Psoas muscle (tissue), 8 donors: Measurements from ENCODE around the gene LSP1. TPM values are rescaled to one million over a fixed set of nuclear protein-coding genes. Genes with fewer than 3 reads are reported as not detected.

Source experiments
- ATAC-seq, 4 donors: fragments of 200-7000 bp; cut with Tn5 transposase; one replicate each; pipeline ENCODE4 v1.9.1; 2020; ENCODE audit warnings: moderate library complexity in 3 of 4, mild to moderate bottlenecking in 2 of 4
- DNase-seq, 2 donors: peaks; one replicate each; pipeline ENCODE4 v3.0.0-alpha.2; 2020
- H3K27ac ChIP-seq: fragments of 200-600 bp; one replicate; pipeline ENCODE4 v1.8.0; 2022
- H3K27me3 ChIP-seq, 3 donors: fragments of 200-600 bp in 1 of 3; one replicate each; pipeline versions ENCODE4 v1.6.1 to v1.8.0; 2013 to 2022; ENCODE audit warnings: low read length in 2 of 3, mild to moderate bottlenecking in 2 of 3, moderate library complexity in 1 of 3; ENCODE audit not compliant: insufficient read depth in 3 of 3
- H3K36me3 ChIP-seq, 2 donors: fragments of 200-600 bp in 1 of 2; one replicate each; pipeline versions ENCODE4 v1.6.1 to v1.8.0; 2013 to 2022; ENCODE audit warnings: low read depth in 1 of 2, mild to moderate bottlenecking in 1 of 2, moderate library complexity in 1 of 2; ENCODE audit not compliant: insufficient read depth in 1 of 2
- H3K4me1 ChIP-seq: fragments of 200-600 bp; one replicate; pipeline ENCODE4 v1.8.0; 2022
- H3K4me3 ChIP-seq: fragments of 200-600 bp; one replicate; pipeline ENCODE4 v1.8.0; 2022; ENCODE audit warnings: mild to moderate bottlenecking
- H3K9me3 ChIP-seq: fragments of 200-600 bp; one replicate; pipeline ENCODE4 v1.8.0; 2022
- WGBS, 3 donors: extraction: QIAGEN DNeasy Blood & Tissue Kit; methylation state at CpG; one replicate each; pipeline versions ENCODE4 v1.1.6 to v1.1.7; 2013; 5-methylcytosine and 5-hydroxymethylcytosine counted together
- intact Hi-C, 2 donors: fragments of 100-400 bp; cut with DNase I; formaldehyde crosslinking; loops; one replicate each; pipeline versions ENCODE4 v1.11.0 to v1.14.2; 2022
- polyA plus RNA-seq, 3 donors: library from polyadenylated mRNA; stranded (reverse); fragments of 200-250 nt; gene quantifications; one replicate each; pipeline ENCODE4 v1.2.3, GENCODE V29; 2013
- total RNA-seq, 4 donors: library from RNA; stranded (reverse); fragmentation: NEBNext Ultra II Directional in 2 of 4; extraction: Animal tissue kit (Norgen Biotek cat#: 25700) in 2 of 4; gene quantifications; one replicate each; pipeline versions ENCODE4 v1.2.1 to v1.2.4, GENCODE V29; 2021 to 2023
- TF ChIP-seq, protein P1 (sequence below): fragments of 200-600 bp; IDR thresholded peaks from one replicate; pipeline ENCODE4 v1.8.0; 2022; ENCODE audit warnings: antibody characterized with exemption
- donor health status: healthy with polysubstance abuse.
- donor health status: DM: no; HTN: no; CAD: no; lungs with moderate emphysema.
- donor health status: Bipolar disorder and iron deficiency.
- donor health status: healthy.
- donor health status: DM: yes; HTN: yes; CAD: no.
- donor health status: DM: no; HTN: no; CAD: no.
- donor health status: DM: no; HTN: no; CAD: no.
- donor health status: DM: yes; HTN: yes; CAD: no.

The LSP1 gene
- total and polyA plus RNA-seq, 7 donors = 7.5 to 27.1 (median 14.4) TPM

DNA sequence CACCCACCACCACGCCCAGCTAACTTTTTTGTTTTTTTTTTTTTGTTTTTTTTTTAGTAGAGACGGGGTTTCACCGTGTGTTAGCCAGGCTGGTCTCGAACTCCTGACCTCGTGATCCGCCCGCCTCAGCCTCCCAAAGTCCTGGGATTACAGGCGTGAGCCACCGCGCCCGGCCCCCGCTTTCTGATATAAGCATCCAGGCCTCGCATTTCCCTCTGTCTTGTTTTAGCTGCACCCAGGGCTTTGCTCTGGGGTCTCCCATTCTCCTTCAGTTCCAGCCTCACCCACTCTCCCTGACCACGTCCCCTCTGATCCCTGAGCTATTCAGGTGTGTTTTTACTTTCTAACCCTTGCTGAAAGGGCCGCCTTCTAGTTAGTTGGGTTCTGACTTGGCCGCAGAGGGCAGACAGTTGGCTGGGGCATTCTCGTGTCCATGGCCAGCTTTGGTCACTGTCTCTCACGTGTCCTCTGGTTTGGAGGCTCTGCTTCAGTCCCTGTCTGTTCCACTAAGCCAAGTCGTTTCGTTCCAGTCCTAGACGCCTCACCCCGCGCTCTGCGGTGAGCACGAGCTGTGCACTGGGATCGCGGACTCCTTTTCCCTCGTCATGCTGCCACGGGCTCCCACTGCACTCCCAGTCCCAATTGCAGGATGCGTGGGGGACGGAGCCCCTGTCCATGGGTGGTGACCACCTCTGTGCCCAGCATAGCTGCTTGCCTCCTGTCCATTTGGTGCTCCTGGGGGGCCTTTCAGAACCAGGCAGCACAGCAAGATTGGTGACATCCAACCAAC, 60.6 kb downstream of the LSP1 start:
- no peak for DNase-seq
- no peaks in the 10 kb centered on the region for H3K9me3 ChIP-seq
- WGBS, 3 donors = 74 to 86% (median 80%) methylated on average over 25 to 31 of the region's 31 CpGs
- H3K4me3 ChIP-seq = no peak overlapping the region
- H3K36me3 ChIP-seq = no peaks in the 10 kb centered on the region
- peaks cover 28% of the 10 kb centered on the region for H3K4me1 ChIP-seq
- no peaks in the 10 kb centered on the region for H3K27me3 ChIP-seq
- no peak overlapping the region for H3K27ac ChIP-seq
- intact Hi-C loops = loop anchor here (1.0 to 10.0 kb wide), 2 partner anchors 26 to 69 kb away; no protein-coding TSS in a partner anchor
- peak in 2 of 4 donors; percentile 6 for ATAC-seq
- TF ChIP-seq, protein P1, sequence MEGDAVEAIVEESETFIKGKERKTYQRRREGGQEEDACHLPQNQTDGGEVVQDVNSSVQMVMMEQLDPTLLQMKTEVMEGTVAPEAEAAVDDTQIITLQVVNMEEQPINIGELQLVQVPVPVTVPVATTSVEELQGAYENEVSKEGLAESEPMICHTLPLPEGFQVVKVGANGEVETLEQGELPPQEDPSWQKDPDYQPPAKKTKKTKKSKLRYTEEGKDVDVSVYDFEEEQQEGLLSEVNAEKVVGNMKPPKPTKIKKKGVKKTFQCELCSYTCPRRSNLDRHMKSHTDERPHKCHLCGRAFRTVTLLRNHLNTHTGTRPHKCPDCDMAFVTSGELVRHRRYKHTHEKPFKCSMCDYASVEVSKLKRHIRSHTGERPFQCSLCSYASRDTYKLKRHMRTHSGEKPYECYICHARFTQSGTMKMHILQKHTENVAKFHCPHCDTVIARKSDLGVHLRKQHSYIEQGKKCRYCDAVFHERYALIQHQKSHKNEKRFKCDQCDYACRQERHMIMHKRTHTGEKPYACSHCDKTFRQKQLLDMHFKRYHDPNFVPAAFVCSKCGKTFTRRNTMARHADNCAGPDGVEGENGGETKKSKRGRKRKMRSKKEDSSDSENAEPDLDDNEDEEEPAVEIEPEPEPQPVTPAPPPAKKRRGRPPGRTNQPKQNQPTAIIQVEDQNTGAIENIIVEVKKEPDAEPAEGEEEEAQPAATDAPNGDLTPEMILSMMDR = no peak

DNA sequence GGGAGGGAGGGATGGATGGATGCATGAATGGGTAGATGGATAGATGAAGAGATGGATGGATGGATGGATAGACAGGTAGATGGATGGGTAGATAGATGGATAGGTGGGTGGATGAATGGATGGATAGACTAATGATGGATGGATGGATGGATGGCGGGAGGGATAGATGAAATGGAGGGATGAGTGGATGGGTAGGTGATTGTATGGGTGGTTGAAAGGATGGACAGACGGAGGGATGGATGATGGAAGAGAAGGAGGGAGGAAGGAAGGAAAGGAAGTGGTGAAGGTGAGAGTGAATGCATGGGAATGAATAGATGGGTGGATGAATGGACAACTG, 62.9 kb downstream of the LSP1 start:
- ATAC-seq (no peak), DNase-seq (no peak)
- Histone ChIP-seq H3K27me3 (no peaks in the 10 kb centered on the region), H3K4me3 (peak overlapping the region; percentile 53), H3K9me3 (no peaks in the 10 kb centered on the region), H3K4me1 (peaks cover 42% of the 10 kb centered on the region), H3K27ac (peak overlapping the region; percentile 94), H3K36me3 (no peaks in the 10 kb centered on the region)
- intact Hi-C loops = loop anchor here (1.0 to 10.0 kb wide), 3 partner anchors 23 to 71 kb away; no protein-coding TSS in a partner anchor
- WGBS, 3 donors = 70 to 100% (median 93%) methylated on average over 2 of the region's 2 CpGs
- TF ChIP-seq, protein P1 = no peak

DNA sequence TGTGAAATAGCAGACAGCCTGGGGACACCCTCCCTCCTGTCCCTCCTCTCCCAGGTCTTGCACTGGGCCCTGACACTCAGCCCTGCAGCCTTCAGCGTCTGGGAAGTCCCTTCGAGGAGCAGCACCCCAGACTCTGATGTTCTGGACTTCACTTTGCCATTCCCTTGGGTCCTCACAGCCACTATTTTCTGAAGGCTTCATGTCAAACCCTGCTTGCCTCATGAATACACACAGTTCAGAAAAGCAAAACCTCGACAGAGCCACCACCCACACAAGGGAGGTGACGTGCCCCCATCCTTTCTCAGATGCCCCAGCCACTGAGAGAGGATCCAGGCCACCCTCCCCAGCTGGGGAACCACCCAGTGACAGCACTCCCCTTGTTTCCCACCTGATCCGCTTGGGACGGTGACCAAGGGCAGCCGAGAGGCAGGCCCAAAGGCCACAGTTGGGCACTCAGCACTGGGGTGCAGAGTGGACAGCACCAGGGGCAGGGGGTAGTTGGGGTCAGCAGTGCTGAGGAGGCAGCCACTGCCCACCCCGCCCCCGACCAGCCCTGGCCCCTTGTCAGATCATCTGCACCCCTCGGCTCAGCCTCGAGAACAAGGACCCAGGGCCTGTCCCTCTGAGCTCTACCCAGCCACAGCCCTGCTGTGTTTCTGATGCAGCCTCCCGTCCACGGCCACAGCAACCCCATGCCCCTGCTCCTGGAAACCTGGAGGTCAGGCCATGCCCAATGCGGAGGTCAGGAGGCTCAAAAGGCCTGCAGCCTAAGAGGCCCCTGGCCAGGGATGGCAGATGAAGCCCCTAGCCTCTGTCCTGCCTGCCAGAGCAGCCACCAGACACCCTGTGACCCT, 63.5 kb downstream of the LSP1 start:
- Histone ChIP-seq H3K4me1 (peaks cover 48% of the 10 kb centered on the region), H3K4me3 (peak overlapping the region; percentile 53), H3K9me3 (no peaks in the 10 kb centered on the region), H3K27me3 (no peaks in the 10 kb centered on the region), H3K27ac (peak overlapping the region; percentile 94), H3K36me3 (no peaks in the 10 kb centered on the region)
- 30 to 49% (median 34%) methylated on average over 14 of the region's 14 CpGs for WGBS, 3 donors
- TF ChIP-seq, protein P1 = no peak
- peak in 1 of 2 donors; percentile 58 for DNase-seq
- intact Hi-C loops = loop anchor here (1.0 to 10.0 kb wide), 3 partner anchors 24 to 72 kb away; no protein-coding TSS in a partner anchor
- ATAC-seq = no peak

DNA sequence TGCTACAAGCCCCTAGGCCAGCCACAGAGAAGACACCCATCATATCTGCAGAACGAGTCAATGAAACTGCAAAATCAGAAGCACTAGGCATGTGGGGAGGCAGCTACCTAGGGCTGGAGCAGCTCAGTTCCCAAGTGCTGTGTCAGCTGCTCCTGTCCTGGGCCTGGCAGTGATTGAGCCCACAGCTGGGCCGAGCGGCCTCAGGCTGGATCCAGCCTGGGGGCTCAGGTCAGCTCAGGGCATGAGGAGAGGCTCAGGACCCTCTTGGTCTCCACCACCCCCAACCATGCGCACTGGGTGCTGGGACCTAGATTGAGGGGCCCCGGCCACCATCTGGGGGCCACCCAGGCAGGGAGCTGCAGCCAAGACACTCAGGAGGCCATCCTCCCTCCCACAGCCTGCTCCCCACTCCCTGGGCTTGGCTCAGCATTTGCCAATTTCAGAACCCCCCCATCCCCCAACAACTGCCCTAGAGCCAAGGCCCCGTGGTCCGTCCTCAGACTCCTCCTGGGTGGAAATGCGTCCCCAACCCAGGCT, 64.2 kb downstream of the LSP1 start:
- intact Hi-C loops = loop anchor here (1.0 to 10.0 kb wide), 3 partner anchors 25 to 72 kb away; no protein-coding TSS in a partner anchor
- peak overlapping the region; percentile 94 for H3K27ac ChIP-seq
- H3K9me3 ChIP-seq = no peaks in the 10 kb centered on the region
- ATAC-seq = peak in 3 of 4 donors; percentile 26 to 30 (median 28)
- peaks cover 55% of the 10 kb centered on the region for H3K4me1 ChIP-seq
- peak overlapping the region; percentile 53 for H3K4me3 ChIP-seq
- H3K27me3 ChIP-seq = no peaks in the 10 kb centered on the region
- TF ChIP-seq, protein P1 = no peak
- H3K36me3 ChIP-seq = no peaks in the 10 kb centered on the region
- 23 to 35% (median 24%) methylated on average over 7 to 8 of the region's 8 CpGs for WGBS, 3 donors
- DNase-seq = peak in 1 of 2 donors; percentile 65
